ENCODE data around the gene CAVIN3.
"Not testable (repeated sequence)": the region's sequence is repeated elsewhere in the genome, so short reads cannot be mapped to it uniquely, and the experiment has no call there.

The CAVIN3 gene

DNA sequence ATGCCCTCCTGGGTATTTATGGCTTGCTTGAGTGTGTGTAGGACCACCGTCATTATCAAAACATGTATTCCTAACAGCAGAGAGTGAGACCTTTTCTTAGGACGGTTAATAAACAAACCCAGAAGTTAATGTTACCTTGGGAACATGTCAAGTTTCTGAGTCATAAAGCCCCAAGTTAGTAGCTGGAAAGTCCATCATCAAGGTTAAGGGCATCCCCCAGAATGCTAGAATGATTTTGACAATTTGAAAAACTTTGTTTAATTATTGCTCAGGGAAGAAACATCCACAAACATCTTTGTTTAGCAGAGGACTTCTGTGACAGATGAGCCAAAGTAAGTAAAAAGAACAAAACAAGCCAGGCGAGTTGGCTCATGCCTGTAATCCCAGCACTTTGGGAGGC lies 20.0 kb downstream of the CAVIN3 start:
- Histone ChIP-seq H3K4me3 (ENCODE audit: low read depth, low read length) (no peak overlapping the region), H3K27me3 (replicated peaks) (no peaks in the 10 kb centered on the region), H3K36me3 (replicated peaks) (no peaks in the 10 kb centered on the region), H3K27ac (no peak overlapping the region)
- in situ Hi-C loops (cut with HindIII; ENCODE audit: low pct_ligation_motif_present, low sequenced_read_pairs), result no loop called here
- TF ChIP-seq, protein P1, sequence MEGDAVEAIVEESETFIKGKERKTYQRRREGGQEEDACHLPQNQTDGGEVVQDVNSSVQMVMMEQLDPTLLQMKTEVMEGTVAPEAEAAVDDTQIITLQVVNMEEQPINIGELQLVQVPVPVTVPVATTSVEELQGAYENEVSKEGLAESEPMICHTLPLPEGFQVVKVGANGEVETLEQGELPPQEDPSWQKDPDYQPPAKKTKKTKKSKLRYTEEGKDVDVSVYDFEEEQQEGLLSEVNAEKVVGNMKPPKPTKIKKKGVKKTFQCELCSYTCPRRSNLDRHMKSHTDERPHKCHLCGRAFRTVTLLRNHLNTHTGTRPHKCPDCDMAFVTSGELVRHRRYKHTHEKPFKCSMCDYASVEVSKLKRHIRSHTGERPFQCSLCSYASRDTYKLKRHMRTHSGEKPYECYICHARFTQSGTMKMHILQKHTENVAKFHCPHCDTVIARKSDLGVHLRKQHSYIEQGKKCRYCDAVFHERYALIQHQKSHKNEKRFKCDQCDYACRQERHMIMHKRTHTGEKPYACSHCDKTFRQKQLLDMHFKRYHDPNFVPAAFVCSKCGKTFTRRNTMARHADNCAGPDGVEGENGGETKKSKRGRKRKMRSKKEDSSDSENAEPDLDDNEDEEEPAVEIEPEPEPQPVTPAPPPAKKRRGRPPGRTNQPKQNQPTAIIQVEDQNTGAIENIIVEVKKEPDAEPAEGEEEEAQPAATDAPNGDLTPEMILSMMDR (IDR thresholded peaks at IDR 0.05; ENCODE audit: low read depth, low read length, missing control alignments), result no peak
- DNase-seq, result no peak

DNA sequence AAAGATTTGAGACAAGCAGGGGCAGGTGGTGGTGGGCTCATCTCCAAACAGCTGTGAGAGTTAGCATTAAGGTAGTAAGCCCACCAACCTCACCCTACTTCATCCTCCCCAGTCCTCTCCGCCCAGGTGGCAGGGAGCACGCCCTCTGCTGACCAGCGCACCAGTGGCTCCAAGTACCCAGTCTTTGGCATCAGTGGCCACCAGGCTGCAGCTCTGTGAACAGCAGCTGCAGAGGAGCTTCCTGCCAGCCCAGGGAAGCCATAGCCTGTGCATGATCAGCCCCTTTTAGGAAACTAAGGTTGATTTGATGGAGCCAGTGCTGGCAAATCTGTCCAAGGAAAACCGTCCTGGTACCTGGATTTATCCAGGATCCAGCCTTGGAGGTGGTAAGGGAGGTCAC lies 21.7 kb downstream of the CAVIN3 start:
- DNase-seq, result no peak
- H3K27ac ChIP-seq, result no peak overlapping the region
- in situ Hi-C loops (cut with HindIII; ENCODE audit: low pct_ligation_motif_present, low sequenced_read_pairs), result no loop called here
- no peaks in the 10 kb centered on the region for H3K36me3 ChIP-seq (replicated peaks)
- TF ChIP-seq, protein P1 (IDR thresholded peaks at IDR 0.05; ENCODE audit: low read depth, low read length, missing control alignments), result peak; percentile 82
- no peaks in the 10 kb centered on the region for H3K27me3 ChIP-seq (replicated peaks)
- no peak overlapping the region for H3K4me3 ChIP-seq (ENCODE audit: low read depth, low read length)

DNA sequence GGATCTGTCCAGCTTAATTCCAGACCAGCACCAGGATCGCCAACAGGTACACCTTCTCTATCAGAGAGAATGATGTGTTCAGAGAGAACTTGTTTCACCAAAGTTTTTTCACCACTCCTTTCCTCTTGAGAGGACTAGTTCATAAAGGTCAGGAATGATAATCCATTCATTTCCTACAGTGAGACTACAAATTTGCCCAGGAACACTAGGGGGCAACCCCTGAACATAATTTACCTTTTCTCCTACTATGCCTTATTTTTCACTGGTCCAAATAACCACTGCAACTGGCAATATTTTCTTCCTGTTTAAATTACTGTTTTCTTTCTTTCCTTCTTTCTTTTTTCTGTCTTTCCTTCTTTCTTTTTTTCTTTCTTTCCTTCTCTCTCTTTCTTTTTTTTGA lies 22.5 kb downstream of the CAVIN3 start:
- no peak overlapping the region for H3K27ac ChIP-seq
- H3K36me3 ChIP-seq (replicated peaks), result no peaks in the 10 kb centered on the region
- TF ChIP-seq, protein P1 (IDR thresholded peaks at IDR 0.05; ENCODE audit: low read depth, low read length, missing control alignments), result peak; percentile 49
- no peak overlapping the region for H3K4me3 ChIP-seq (ENCODE audit: low read depth, low read length)
- in situ Hi-C loops (cut with HindIII; ENCODE audit: low pct_ligation_motif_present, low sequenced_read_pairs), result no loop called here
- no peak for DNase-seq
- no peaks in the 10 kb centered on the region for H3K27me3 ChIP-seq (replicated peaks)

DNA sequence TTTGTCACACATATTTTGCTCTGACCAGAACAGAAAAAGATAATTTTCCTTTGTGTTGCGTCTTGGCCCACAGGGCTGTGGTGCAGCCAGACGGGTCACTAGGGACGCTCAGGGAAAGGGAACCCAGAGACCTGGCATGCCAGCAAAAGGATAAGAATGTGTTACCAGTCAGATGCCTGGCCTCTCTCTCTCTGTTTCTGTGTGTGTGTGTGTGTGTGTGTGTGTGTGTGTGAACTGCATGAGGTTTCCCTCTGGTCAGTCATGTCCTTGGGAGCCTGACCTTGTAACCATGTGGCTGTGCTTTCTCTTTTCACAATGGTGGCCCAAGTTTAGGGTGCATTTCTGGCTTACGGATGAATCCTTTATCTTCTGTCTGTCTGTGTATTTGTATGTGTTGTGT lies 35.3 kb downstream of the CAVIN3 start:
- H3K27ac ChIP-seq, result no peak overlapping the region
- in situ Hi-C loops (cut with HindIII; ENCODE audit: low pct_ligation_motif_present, low sequenced_read_pairs), result no loop called here
- no peaks in the 10 kb centered on the region for H3K36me3 ChIP-seq (replicated peaks)
- no peak for DNase-seq
- H3K27me3 ChIP-seq (replicated peaks), result no peaks in the 10 kb centered on the region
- TF ChIP-seq, protein P1 (IDR thresholded peaks at IDR 0.05; ENCODE audit: low read depth, low read length, missing control alignments), result no peak
- H3K4me3 ChIP-seq (ENCODE audit: low read depth, low read length), result no peak overlapping the region

DNA sequence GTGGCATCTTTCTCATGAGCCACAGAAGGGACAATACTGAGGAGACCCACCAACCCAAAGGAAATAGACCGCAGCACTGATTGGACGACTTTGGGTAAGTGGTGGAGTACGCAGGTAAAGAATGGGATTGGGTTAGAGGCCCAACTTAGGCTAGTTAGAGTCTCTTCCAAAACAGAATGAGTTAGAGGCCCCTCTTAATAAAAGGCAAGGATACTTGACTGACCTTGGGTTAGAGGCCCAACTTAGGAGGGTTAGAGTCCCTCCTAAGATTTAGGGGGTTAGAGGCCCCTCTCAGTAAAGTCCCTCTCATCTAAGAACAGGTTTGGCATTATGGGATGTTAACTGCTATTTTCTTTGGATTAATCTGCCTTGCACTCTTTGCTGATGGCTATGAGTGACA lies 36.1 kb downstream of the CAVIN3 start:
- H3K27me3 ChIP-seq (replicated peaks), result no peaks in the 10 kb centered on the region
- TF ChIP-seq, protein P1 (IDR thresholded peaks at IDR 0.05; ENCODE audit: low read depth, low read length, missing control alignments), result no peak

DNA sequence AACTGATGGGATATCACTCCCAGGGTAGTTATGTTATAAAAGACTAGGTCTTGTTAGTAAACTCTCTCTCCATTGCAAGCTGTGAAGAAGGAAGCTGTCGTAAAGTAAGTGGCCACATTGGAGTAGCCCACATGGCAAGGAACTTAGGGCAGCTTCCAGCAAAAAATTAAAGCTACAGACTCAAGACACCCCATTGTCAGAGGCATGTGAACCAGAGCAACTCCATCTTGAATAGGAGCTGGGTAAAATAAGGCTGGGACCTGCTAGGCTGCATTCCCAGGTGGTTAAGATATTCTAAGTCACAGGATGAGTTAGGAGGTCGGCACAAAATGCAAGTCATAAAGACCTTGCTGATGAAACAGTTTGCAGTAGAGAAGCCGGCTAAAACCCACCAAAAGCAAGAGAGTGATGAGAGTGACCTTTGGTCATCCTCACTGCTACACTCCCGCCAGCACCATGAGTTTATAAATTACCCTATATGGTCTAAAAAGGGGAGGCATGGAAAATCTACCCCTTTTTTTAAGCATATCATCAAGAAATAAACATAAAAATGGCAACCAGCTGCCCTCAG lies 36.8 kb downstream of the CAVIN3 start:
- no peak for DNase-seq
- Histone ChIP-seq H3K4me3 (ENCODE audit: low read depth, low read length) (no peak overlapping the region), H3K27ac (no peak overlapping the region), H3K27me3 (replicated peaks) (no peaks in the 10 kb centered on the region), H3K36me3 (replicated peaks) (no peaks in the 10 kb centered on the region)
- TF ChIP-seq, protein P1 (IDR thresholded peaks at IDR 0.05; ENCODE audit: low read depth, low read length, missing control alignments), result no peak
- in situ Hi-C loops (cut with HindIII; ENCODE audit: low pct_ligation_motif_present, low sequenced_read_pairs), result no loop called here

More for the DNA sequence above, 36.1 kb downstream of the CAVIN3 start:
- H3K36me3 ChIP-seq (replicated peaks), result no peaks in the 10 kb centered on the region
- no peak overlapping the region for H3K27ac ChIP-seq
- no peak overlapping the region for H3K4me3 ChIP-seq (ENCODE audit: low read depth, low read length)
- DNase-seq, result no peak
- in situ Hi-C loops (cut with HindIII; ENCODE audit: low pct_ligation_motif_present, low sequenced_read_pairs), result no loop called here

DNA sequence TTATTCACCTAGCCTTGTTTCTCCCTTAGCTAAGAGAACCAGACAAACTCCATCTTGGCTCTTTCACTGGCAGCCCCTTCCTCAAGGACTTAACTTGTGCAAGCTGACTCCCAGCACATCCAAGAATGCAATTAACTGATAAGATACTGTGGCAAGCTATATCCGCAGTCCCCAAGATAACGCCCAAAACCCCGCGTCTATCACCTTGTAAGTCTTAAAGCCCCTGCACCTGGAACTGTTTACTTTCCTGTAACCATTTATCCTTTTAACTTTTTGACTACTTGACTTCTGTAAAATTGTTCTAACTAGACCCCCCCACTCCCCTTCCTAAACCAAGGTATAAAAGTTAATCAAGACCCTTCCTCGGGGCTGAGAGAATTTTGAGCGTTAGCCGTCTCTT lies 39.5 kb downstream of the CAVIN3 start:
- H3K36me3 ChIP-seq (replicated peaks); in situ Hi-C loops (cut with HindIII; ENCODE audit: low pct_ligation_motif_present, low sequenced_read_pairs); H3K27me3 ChIP-seq (replicated peaks); H3K4me3 ChIP-seq (ENCODE audit: low read depth, low read length); H3K27ac ChIP-seq; DNase-seq: not testable (repeated sequence)
